ENCODE data around the gene TGFB2. TPM values are rescaled to one million over a fixed set of nuclear protein-coding genes. Genes with fewer than 3 reads are reported as not detected.
A peak's percentile ranks its signal among the peaks of the same experiment; 100 is the strongest.

The TGFB2 gene
- total and polyA plus RNA-seq, 2 experiments from 2014 or later = 13.6 to 17.1 TPM

- DNase-seq (ENCODE audit: low spot score) = peak; percentile 47
Observed at GRCh38 chr1:218380125-218380977, 35.2 kb downstream of the TGFB2 start.

GRCh38 chr1:218382261-218382660 lies 37.1 kb downstream of the TGFB2 start:
- WGBS (ENCODE audit: low lambda C conversion rate, missing lambda C conversion rate) = 96% methylated on average over 4 of the region's 4 CpGs
- H3K79me2 ChIP-seq = peaks cover 11% of the 10 kb centered on the region
- H3K4me1 ChIP-seq (ENCODE audit: insufficient read depth) = peaks cover 11% of the 10 kb centered on the region
- peaks cover 9% of the 10 kb centered on the region for H4K20me1 ChIP-seq (ENCODE audit: insufficient read depth, poor library complexity, severe bottlenecking)
- DNase-seq (ENCODE audit: low spot score) = no peak
- H3K27me3 ChIP-seq = no peaks in the 10 kb centered on the region
- TF ChIP-seq EZH2 (IDR thresholded peaks at IDR 0.05; ENCODE audit: borderline replicate concordance) (no peak), CTCF (IDR thresholded peaks at IDR 0.05; ENCODE audit: poor library complexity) (no peak), EZH2phosphoT487 (IDR thresholded peaks at IDR 0.05; ENCODE audit: low read depth, severe bottlenecking, unreplicated experiment) (no peak)
- H3K36me3 ChIP-seq (replicated peaks; ENCODE audit: insufficient read depth, low read depth) = no peaks in the 10 kb centered on the region
- no peak overlapping the region for H3K4me2 ChIP-seq
- no peaks in the 10 kb centered on the region for H3K9me2 ChIP-seq (replicated peaks; ENCODE audit: insufficient read depth)
- no peak overlapping the region for H2AFZ ChIP-seq
- no peak overlapping the region for H3K4me3 ChIP-seq
- H3K27ac ChIP-seq = no peak overlapping the region
- H3K9me3 ChIP-seq (ENCODE audit: low read depth) = no peaks in the 10 kb centered on the region

More at GRCh38 chr1:218380125-218380977, 35.2 kb downstream of the TGFB2 start:
- no peaks in the 10 kb centered on the region for H3K27me3 ChIP-seq
- TF ChIP-seq EZH2phosphoT487 (IDR thresholded peaks at IDR 0.05; ENCODE audit: low read depth, severe bottlenecking, unreplicated experiment) (no peak), CTCF (IDR thresholded peaks at IDR 0.05; ENCODE audit: poor library complexity) (no peak), EZH2 (IDR thresholded peaks at IDR 0.05; ENCODE audit: borderline replicate concordance) (no peak)
- H4K20me1 ChIP-seq (ENCODE audit: insufficient read depth, poor library complexity, severe bottlenecking) = peaks cover 9% of the 10 kb centered on the region
- peak overlapping the region; percentile 45 for H3K27ac ChIP-seq
- no peaks in the 10 kb centered on the region for H3K9me3 ChIP-seq (ENCODE audit: low read depth)
- H2AFZ ChIP-seq = no peak overlapping the region
- H3K4me2 ChIP-seq = no peak overlapping the region
- H3K4me1 ChIP-seq (ENCODE audit: insufficient read depth) = peaks cover 11% of the 10 kb centered on the region
- H3K36me3 ChIP-seq (replicated peaks; ENCODE audit: insufficient read depth, low read depth) = no peaks in the 10 kb centered on the region
- no peaks in the 10 kb centered on the region for H3K9me2 ChIP-seq (replicated peaks; ENCODE audit: insufficient read depth)
- H3K79me2 ChIP-seq = peaks cover 8% of the 10 kb centered on the region
- no peak overlapping the region for H3K4me3 ChIP-seq
- 65% methylated on average over 7 of the region's 7 CpGs for WGBS (ENCODE audit: low lambda C conversion rate, missing lambda C conversion rate)

DNA sequence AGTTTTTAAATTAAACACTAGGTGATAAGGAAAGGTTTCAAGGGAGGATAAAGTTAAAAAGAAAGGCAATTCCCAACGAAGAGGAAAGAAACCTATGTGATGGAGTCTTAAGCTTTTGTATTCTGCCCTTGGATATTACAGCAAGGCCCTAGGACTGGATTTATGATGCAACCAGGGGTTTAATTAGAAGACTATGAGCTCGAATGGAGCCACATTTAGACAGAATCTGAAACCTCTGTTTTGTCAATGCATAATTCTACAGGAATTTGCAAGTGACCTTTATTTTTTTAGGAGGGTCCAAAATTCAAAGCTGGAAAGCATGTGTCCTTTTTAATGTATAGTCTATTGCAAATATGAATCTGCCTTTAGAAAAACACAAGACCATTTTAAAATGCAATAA lies 37.9 kb downstream of the TGFB2 start:
- no peaks in the 10 kb centered on the region for H3K9me2 ChIP-seq (replicated peaks; ENCODE audit: insufficient read depth)
- no peaks in the 10 kb centered on the region for H3K27me3 ChIP-seq
- no peak for DNase-seq (ENCODE audit: low spot score)
- H2AFZ ChIP-seq = no peak overlapping the region
- peaks cover 9% of the 10 kb centered on the region for H4K20me1 ChIP-seq (ENCODE audit: insufficient read depth, poor library complexity, severe bottlenecking)
- no peak overlapping the region for H3K4me3 ChIP-seq
- WGBS (ENCODE audit: low lambda C conversion rate, missing lambda C conversion rate) = 73% methylated on average over 2 of the region's 2 CpGs
- H3K27ac ChIP-seq = no peak overlapping the region
- H3K79me2 ChIP-seq = peaks cover 11% of the 10 kb centered on the region
- no peak for TF ChIP-seq CTCF (IDR thresholded peaks at IDR 0.05; ENCODE audit: poor library complexity)
- TF ChIP-seq EZH2 (IDR thresholded peaks at IDR 0.05; ENCODE audit: borderline replicate concordance) = no peak
- TF ChIP-seq EZH2phosphoT487 (IDR thresholded peaks at IDR 0.05; ENCODE audit: low read depth, severe bottlenecking, unreplicated experiment) = no peak
- H3K4me2 ChIP-seq = no peak overlapping the region
- no peaks in the 10 kb centered on the region for H3K9me3 ChIP-seq (ENCODE audit: low read depth)
- H3K4me1 ChIP-seq (ENCODE audit: insufficient read depth) = peaks cover 11% of the 10 kb centered on the region
- H3K36me3 ChIP-seq (replicated peaks; ENCODE audit: insufficient read depth, low read depth) = no peaks in the 10 kb centered on the region
